IMR-90 (cell line): ENCODE measurements around the gene TPO. TPM values are rescaled to one million over a fixed set of nuclear protein-coding genes. Genes with fewer than 3 reads are reported as not detected.

Source experiments
- ATAC-seq: fragments of 200-7000 bp; cut with Tn5 transposase; 2 replicates; pipeline ENCODE4 v1.9.1; 2020; ENCODE audit warnings: low read depth, mild to moderate bottlenecking, moderate library complexity
- BruUV-seq: library from RNA; stranded (reverse); fragments of 400-500 nt; replicated peaks from 2 replicates; lab custom pipeline; 2021; lab: Mats Ljungman, UMichigan
- CTCF ChIA-PET: fragments of 300-600 bp; formaldehyde crosslinking; extraction: SDS; loops from one replicate; lab custom pipeline; 2021; ENCODE audit warnings: antibody characterized with exemption; lab: Yijun Ruan, JAX
- POLR2A ChIA-PET: fragments of 300-600 bp; sonication (Branson Sonifier 250); formaldehyde crosslinking; loops from one replicate; lab custom pipeline; 2022; ENCODE audit warnings: antibody characterized with exemption; ENCODE audit not compliant: unreplicated experiment; lab: Charles Lee
- DNase-seq: peaks from one replicate; pipeline ENCODE4 v3.0.0; 2013
- H2AFZ ChIP-seq: replicated peaks from 2 replicates; pipeline ENCODE3; 2013; ENCODE audit warnings: low read length, mild to moderate bottlenecking; ENCODE audit not compliant: poor library complexity
- H2AK5ac ChIP-seq: 2 replicates; pipeline ENCODE4 v1.6.1; 2013; ENCODE audit warnings: low read depth, low read length, inconsistent platforms
- H2AK9ac ChIP-seq: replicated peaks from 2 replicates; pipeline ENCODE3; 2013; ENCODE audit warnings: mild to moderate bottlenecking, low read depth, low read length, moderate library complexity; ENCODE audit not compliant: poor library complexity
- H2BK120ac ChIP-seq: 2 replicates; pipeline ENCODE4 v1.6.1; 2013; ENCODE audit warnings: low read depth, low read length, inconsistent platforms
- H2BK15ac ChIP-seq: 3 replicates; pipeline ENCODE4 v1.6.1; 2013; ENCODE audit warnings: low read depth, low read length, inconsistent platforms
- H2BK20ac ChIP-seq: 2 replicates; pipeline ENCODE4 v1.6.1; 2013; ENCODE audit warnings: low read depth, mild to moderate bottlenecking, inconsistent platforms, low read length, moderate library complexity
- H2BK5ac ChIP-seq: 2 replicates; pipeline ENCODE4 v1.6.1; 2013; ENCODE audit warnings: mild to moderate bottlenecking, low read depth, low read length, inconsistent platforms; ENCODE audit not compliant: poor library complexity, severe bottlenecking
- H3K14ac ChIP-seq: replicated peaks from 2 replicates; pipeline ENCODE4 v1.6.1; 2013; ENCODE audit warnings: low read depth, low read length, inconsistent platforms
- H3K18ac ChIP-seq: 2 replicates; pipeline ENCODE4 v1.6.1; 2013; ENCODE audit warnings: low read depth, low read length, control low read depth
- H3K23ac ChIP-seq: 2 replicates; pipeline ENCODE4 v1.6.1; 2013; ENCODE audit warnings: low read depth, low read length, inconsistent platforms
- H3K27ac ChIP-seq: 2 replicates; pipeline ENCODE4 v1.5.1; 2013; ENCODE audit warnings: mild to moderate bottlenecking, control low read depth, low read length; ENCODE audit not compliant: insufficient read depth
- H3K27me3 ChIP-seq: 2 replicates; pipeline ENCODE4 v1.6.1; 2013; ENCODE audit warnings: low read length; ENCODE audit not compliant: control insufficient read depth, insufficient read depth
- H3K36me3 ChIP-seq: 2 replicates; pipeline ENCODE4 v1.6.1; 2013; ENCODE audit warnings: low read length, mixed read lengths; ENCODE audit not compliant: control insufficient read depth, insufficient read depth
- H3K4ac ChIP-seq: 2 replicates; pipeline ENCODE4 v1.6.1; 2013; ENCODE audit warnings: low read depth, low read length, inconsistent platforms
- H3K4me1 ChIP-seq: 2 replicates; pipeline ENCODE4 v1.6.1; 2013; ENCODE audit warnings: low read length, mixed read lengths; ENCODE audit not compliant: control insufficient read depth, insufficient read depth
- H3K4me2 ChIP-seq: 2 replicates; pipeline ENCODE4 v1.6.1; 2013; ENCODE audit warnings: low read depth, mild to moderate bottlenecking, control low read depth, low read length, moderate library complexity
- H3K4me3 ChIP-seq: 2 replicates; pipeline ENCODE4 v1.5.1; 2013; ENCODE audit warnings: low read depth, mild to moderate bottlenecking, control low read depth, low read length, moderate library complexity; ENCODE audit not compliant: insufficient read depth
- H3K56ac ChIP-seq: 2 replicates; pipeline ENCODE4 v1.6.1; 2013; ENCODE audit warnings: low read length, inconsistent platforms; ENCODE audit not compliant: insufficient read depth; ENCODE audit errors: extremely low read depth
- H3K79me1 ChIP-seq, 2 experiments: 2 replicates each; pipeline ENCODE4 v1.6.1; 2013; ENCODE audit warnings: low read length in 2 of 2, inconsistent platforms in 1 of 2, low read depth in 1 of 2
- H3K9ac ChIP-seq: 2 replicates; pipeline ENCODE4 v1.6.1; 2013; ENCODE audit warnings: low read depth, low read length, control low read depth
- H3K9me1 ChIP-seq: 2 replicates; pipeline ENCODE4 v1.6.1; 2013; ENCODE audit warnings: low read length, inconsistent platforms; ENCODE audit not compliant: insufficient read depth
- H3K9me3 ChIP-seq: 2 replicates; pipeline ENCODE4 v1.6.1; 2013; ENCODE audit warnings: low read length; ENCODE audit not compliant: control insufficient read depth, insufficient read depth
- H4K20me1 ChIP-seq: 2 replicates; pipeline ENCODE4 v1.6.1; 2013; ENCODE audit warnings: low read length, inconsistent platforms; ENCODE audit not compliant: insufficient read depth
- H4K5ac ChIP-seq: 2 replicates; pipeline ENCODE4 v1.6.1; 2013; ENCODE audit warnings: mild to moderate bottlenecking, low read depth, low read length, control low read depth
- H4K8ac ChIP-seq, 2 experiments: 2 replicates each; pipeline ENCODE4 v1.6.1; 2013; ENCODE audit warnings: low read depth in 2 of 2, low read length in 2 of 2, control low read depth in 1 of 2, inconsistent platforms in 1 of 2
- H4K91ac ChIP-seq: 2 replicates; pipeline ENCODE4 v1.6.1; 2013; ENCODE audit warnings: low read depth, low read length, inconsistent platforms; ENCODE audit not compliant: insufficient read depth
- BHLHE40 ChIP-seq: fragments of 150-350 bp; IDR thresholded peaks from 2 replicates; pipeline ENCODE4 v1.6.1; 2016; ENCODE audit warnings: mild to moderate bottlenecking, low read depth, low read length
- CEBPB ChIP-seq: IDR thresholded peaks from 2 replicates; pipeline ENCODE4 v1.6.1; 2012; ENCODE audit warnings: low read depth, low read length, improper control_type of control experiment
- MXI1 ChIP-seq: IDR thresholded peaks from 2 replicates; pipeline ENCODE4 v1.6.1; 2012; ENCODE audit warnings: low read depth, mild to moderate bottlenecking, low read length, moderate library complexity, borderline replicate concordance
- RCOR1 ChIP-seq: IDR thresholded peaks from 2 replicates; pipeline ENCODE4 v1.6.1; 2012; ENCODE audit warnings: mild to moderate bottlenecking, low read length, improper control_type of control experiment; ENCODE audit not compliant: insufficient replicate concordance
- RFX5 ChIP-seq: IDR thresholded peaks from 2 replicates; pipeline ENCODE4 v1.8.0; 2012; ENCODE audit warnings: low read depth, mild to moderate bottlenecking, low read length, moderate library complexity
- SMC3 ChIP-seq: fragments of 150-350 bp; IDR thresholded peaks from 2 replicates; pipeline ENCODE4 v1.6.1; 2016; ENCODE audit warnings: low read depth, mild to moderate bottlenecking, antibody characterized with exemption, low read length, moderate library complexity
- WGBS, 2 experiments: methylation state at CpG; one replicate each; pipeline versions ENCODE4 v1.1.5 to v1.1.7; 2013; ENCODE audit warnings: missing lambda C conversion rate in 2 of 2; ENCODE audit not compliant: insufficient read length in 1 of 2; ENCODE audit errors: extremely low coverage in 2 of 2; 5-methylcytosine and 5-hydroxymethylcytosine counted together
- dilution Hi-C: fragments of 300-500 bp; cut with HindIII; formaldehyde crosslinking; loops from one replicate; pipeline ENCODE4 v1.14.3; 2018; ENCODE audit warnings: low sequenced_read_pairs; ENCODE audit not compliant: unreplicated experiment
- in situ Hi-C: fragments of 300-500 bp; cut with MboI; formaldehyde crosslinking; loops from 3 replicates; pipeline ENCODE4 v1.14.3; 2019; ENCODE audit warnings: low sequenced_read_pairs, inconsistent platforms, mixed read lengths
- intact Hi-C: fragments of 100-400 bp; cut with micrococcal nuclease; formaldehyde crosslinking; loops from 2 replicates; pipeline ENCODE4 v1.10.0; 2022
- polyA plus RNA-seq, 3 experiments: library from polyadenylated mRNA; depleted of rRNA; stranded (reverse); fragments of >200 nt; gene quantifications; 2 replicates each; pipeline ENCODE4 v1.2.3, GENCODE V29; 2012; ENCODE audit warnings: low replicate concordance in 1 of 3
- total RNA-seq: library from RNA; depleted of rRNA; stranded (reverse); fragments of >200 nt; gene quantifications from 2 replicates; pipeline ENCODE4 v1.2.3, GENCODE V29; 2012
- TF ChIP-seq, protein P1 (sequence below): conservative IDR thresholded peaks from 2 replicates; pipeline ENCODE4 v1.5.1; 2012; ENCODE audit warnings: mild to moderate bottlenecking, low read depth, low read length, improper control_type of control experiment

TPO gene
- total and polyA plus RNA-seq, 2 of the 4 experiments (the other 2 are of a cell fraction) = not detected

GRCh38 chr2:1503471-1504310 is 90.4 kb downstream of the TPO start:
- 56% methylated on average over 21 of the region's 36 CpGs; no CpG with 5 or more reads in 1 of the 2 experiments for WGBS, 2 experiments
- H3K18ac ChIP-seq = no peak overlapping the region
- no peaks in the 10 kb centered on the region; the same call in 1 of the 2 replicates for H3K27me3 ChIP-seq
- H3K27ac ChIP-seq = no peak overlapping the region
- ATAC-seq = no peak
- no peaks in the 10 kb centered on the region for H3K9me1 ChIP-seq
- dilution Hi-C loops (no loop called here), in situ Hi-C loops (no loop called here), intact Hi-C loops (no loop called here)
- H3K4ac ChIP-seq = no peak overlapping the region
- H3K9me3 ChIP-seq = no peaks in the 10 kb centered on the region
- H2AK5ac ChIP-seq = no peak overlapping the region
- H4K91ac ChIP-seq = no peak overlapping the region
- no peak overlapping the region for H3K14ac ChIP-seq
- H4K5ac ChIP-seq = no peak overlapping the region
- H4K20me1 ChIP-seq = no peaks in the 10 kb centered on the region
- H3K4me2 ChIP-seq = no peak overlapping the region
- no peaks in the 10 kb centered on the region for H3K36me3 ChIP-seq
- no peak overlapping the region for H2BK20ac ChIP-seq
- no peak overlapping the region for H2AFZ ChIP-seq
- DNase-seq = no peak
- no peak overlapping the region for H2BK5ac ChIP-seq
- BruUV-seq = no TSS peak
- no peak overlapping the region for H3K23ac ChIP-seq
- H3K4me1 ChIP-seq = no peaks in the 10 kb centered on the region
- no peak overlapping the region for H3K9ac ChIP-seq
- TF ChIP-seq, protein P1, sequence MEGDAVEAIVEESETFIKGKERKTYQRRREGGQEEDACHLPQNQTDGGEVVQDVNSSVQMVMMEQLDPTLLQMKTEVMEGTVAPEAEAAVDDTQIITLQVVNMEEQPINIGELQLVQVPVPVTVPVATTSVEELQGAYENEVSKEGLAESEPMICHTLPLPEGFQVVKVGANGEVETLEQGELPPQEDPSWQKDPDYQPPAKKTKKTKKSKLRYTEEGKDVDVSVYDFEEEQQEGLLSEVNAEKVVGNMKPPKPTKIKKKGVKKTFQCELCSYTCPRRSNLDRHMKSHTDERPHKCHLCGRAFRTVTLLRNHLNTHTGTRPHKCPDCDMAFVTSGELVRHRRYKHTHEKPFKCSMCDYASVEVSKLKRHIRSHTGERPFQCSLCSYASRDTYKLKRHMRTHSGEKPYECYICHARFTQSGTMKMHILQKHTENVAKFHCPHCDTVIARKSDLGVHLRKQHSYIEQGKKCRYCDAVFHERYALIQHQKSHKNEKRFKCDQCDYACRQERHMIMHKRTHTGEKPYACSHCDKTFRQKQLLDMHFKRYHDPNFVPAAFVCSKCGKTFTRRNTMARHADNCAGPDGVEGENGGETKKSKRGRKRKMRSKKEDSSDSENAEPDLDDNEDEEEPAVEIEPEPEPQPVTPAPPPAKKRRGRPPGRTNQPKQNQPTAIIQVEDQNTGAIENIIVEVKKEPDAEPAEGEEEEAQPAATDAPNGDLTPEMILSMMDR = no peak
- TF ChIP-seq BHLHE40 (no peak), RCOR1 (no peak), CEBPB (no peak), MXI1 (no peak), RFX5 (no peak), SMC3 (no peak)
- peak overlapping the region; percentile 37 for H2AK9ac ChIP-seq
- no peak overlapping the region for H3K56ac ChIP-seq
- no peak overlapping the region for H2BK120ac ChIP-seq
- H2BK15ac ChIP-seq = no peak overlapping the region
- ChIA-PET CTCF (no interaction called here), POLR2A (no interaction called here)
- no peak overlapping the region for H3K4me3 ChIP-seq
- H3K79me1 ChIP-seq = no peaks in the 10 kb centered on the region
- H4K8ac ChIP-seq = no peak overlapping the region
